OCI-LY1 (cell line): Measurements from ENCODE around the gene STAG3.
"Not testable (repeated sequence)": the region's sequence is repeated elsewhere in the genome, so short reads cannot be mapped to it uniquely, and the experiment has no call there.

Experiments used
- H2AFZ ChIP-seq: fragments of 200-600 bp; sonication (generic), shearing (Covaris generic); 2 replicates; pipeline ENCODE4 v1.6.0; 2014; ENCODE audit warnings: antibody characterized with exemption, mild to moderate bottlenecking, low read length
- H3F3A ChIP-seq: fragments of 200-600 bp; sonication (generic), shearing (Covaris generic); 2 replicates; pipeline ENCODE4 v1.6.0; 2014; ENCODE audit warnings: mild to moderate bottlenecking, antibody characterized with exemption, low read length, moderate library complexity; ENCODE audit not compliant: insufficient read depth
- H3K27ac ChIP-seq: fragments of 200-600 bp; sonication (generic); 2 replicates; pipeline ENCODE4 v1.5.1; 2014; ENCODE audit warnings: low read length, mixed run types, mild to moderate bottlenecking, low read depth; ENCODE audit not compliant: poor library complexity, severe bottlenecking
- H3K27me3 ChIP-seq: fragments of 200-600 bp; sonication (generic); 2 replicates; pipeline ENCODE4 v1.6.0; 2014; ENCODE audit warnings: antibody characterized with exemption, mild to moderate bottlenecking, low read length, moderate library complexity; ENCODE audit not compliant: insufficient read depth
- H3K36me3 ChIP-seq: fragments of 200-600 bp; sonication (generic); 2 replicates; pipeline ENCODE4 v1.6.1; 2014; ENCODE audit warnings: mild to moderate bottlenecking, antibody characterized with exemption, low read length, moderate library complexity, mixed read lengths; ENCODE audit not compliant: insufficient read depth
- H3K4me1 ChIP-seq: fragments of 200-600 bp; sonication (generic); 2 replicates; pipeline ENCODE4 v1.5.1; 2014; ENCODE audit warnings: mild to moderate bottlenecking, low read length, moderate library complexity; ENCODE audit not compliant: insufficient read depth, severe bottlenecking
- H3K4me2 ChIP-seq: fragments of 200-600 bp; sonication (generic), shearing (Covaris generic); 2 replicates; pipeline ENCODE4 v1.6.1; 2014; ENCODE audit warnings: low read length
- H3K4me3 ChIP-seq: fragments of 200-600 bp; sonication (generic); 2 replicates; pipeline ENCODE4 v1.5.1; 2014; ENCODE audit warnings: low read length, low read depth, mild to moderate bottlenecking, mixed read lengths; ENCODE audit not compliant: poor library complexity, severe bottlenecking
- H3K79me2 ChIP-seq: fragments of 200-600 bp; shearing (Covaris generic); 2 replicates; pipeline ENCODE4 v1.6.1; 2016; ENCODE audit warnings: mixed run types, low read length, mixed read lengths; ENCODE audit not compliant: insufficient read depth
- H3K9ac ChIP-seq: fragments of 200-600 bp; sonication (generic), shearing (Covaris generic); 2 replicates; pipeline ENCODE4 v1.6.1; 2014; ENCODE audit warnings: mild to moderate bottlenecking, low read length, mixed read lengths
- H3K9me2 ChIP-seq: fragments of 200-600 bp; sonication (generic), shearing (Covaris generic); 2 replicates; pipeline ENCODE4 v1.6.1; 2014; ENCODE audit warnings: low read depth, mild to moderate bottlenecking, low read length, mixed read lengths
- H3K9me3 ChIP-seq: fragments of 200-600 bp; shearing (Covaris generic); 2 replicates; pipeline ENCODE4 v1.6.1; 2014; ENCODE audit warnings: low read length, mixed read lengths
- H4K20me1 ChIP-seq: fragments of 200-600 bp; sonication (generic), shearing (Covaris generic); 2 replicates; pipeline ENCODE4 v1.6.0; 2016; ENCODE audit warnings: mild to moderate bottlenecking, low read length; ENCODE audit not compliant: insufficient read depth
- EZH2 ChIP-seq: fragments of 200-600 bp; sonication (generic), shearing (Covaris generic); IDR thresholded peaks from 2 replicates; pipeline ENCODE4 v1.8.0; 2017; ENCODE audit warnings: borderline replicate concordance, mixed run types, mild to moderate bottlenecking, antibody characterized with exemption, low read length, moderate library complexity, mixed read lengths
- TF ChIP-seq, protein P1 (sequence below): fragments of 200-600 bp; sonication (generic), shearing (Covaris generic); IDR thresholded peaks from 2 replicates; pipeline ENCODE4 v1.5.1; 2017; ENCODE audit warnings: mild to moderate bottlenecking, antibody characterized with exemption, low read length, moderate library complexity, mixed read lengths

STAG3 gene

DNA sequence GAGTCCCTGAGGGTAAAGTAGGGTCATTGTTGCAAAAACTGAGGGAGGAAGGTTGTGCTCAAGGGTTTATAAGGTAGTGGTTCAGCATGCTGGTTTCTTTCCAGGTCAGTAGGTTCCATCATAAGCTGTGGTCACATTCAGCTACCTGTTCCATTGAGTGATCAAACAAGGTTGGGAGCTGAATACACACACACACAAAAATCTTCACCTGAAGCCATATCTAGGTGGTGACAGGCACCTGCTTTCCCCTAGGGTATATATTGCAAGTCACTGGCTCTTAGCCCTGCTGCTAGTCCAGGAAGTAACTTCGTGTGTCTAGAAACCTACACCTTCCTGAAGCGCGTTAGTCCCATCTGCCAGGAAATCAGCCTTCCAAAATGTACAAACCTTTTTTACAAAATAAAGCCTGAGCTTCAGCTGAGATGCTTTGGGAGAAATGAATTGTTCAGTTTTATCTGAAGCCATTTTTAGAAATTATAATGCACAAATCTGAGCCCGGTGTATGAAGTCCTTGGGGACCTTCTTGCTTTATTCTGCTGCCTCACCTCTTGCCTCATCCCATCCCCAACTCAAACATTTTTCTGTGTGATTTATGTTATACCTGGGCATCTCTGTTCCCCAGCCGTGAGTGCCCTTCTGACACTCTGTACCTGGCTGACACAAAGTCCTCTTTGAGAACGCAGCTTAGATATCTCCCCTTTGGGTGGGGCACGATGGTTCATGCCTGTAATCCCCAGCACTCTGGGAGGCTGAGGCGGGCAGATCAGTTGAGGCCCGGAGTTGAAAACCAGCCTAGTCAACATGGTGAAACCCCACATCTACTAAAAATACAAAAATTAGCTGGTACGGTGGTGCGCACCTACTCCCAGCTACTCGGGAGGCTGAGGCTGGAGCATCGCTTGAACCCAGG lies 39.6 kb upstream of the STAG3 start:
- no peak overlapping the region; the same call in 1 of the 2 replicates for H3K9ac ChIP-seq
- peak overlapping the region; percentile 46 for H3K4me2 ChIP-seq
- no peaks in the 10 kb centered on the region for H3K9me3 ChIP-seq
- no peaks in the 10 kb centered on the region for H3F3A ChIP-seq
- H3K4me1 ChIP-seq = peaks cover 16% of the 10 kb centered on the region
- H3K4me3 ChIP-seq = peak overlapping the region; percentile 7
- H3K27ac ChIP-seq = peak overlapping the region; percentile 8
- H2AFZ ChIP-seq = no peak overlapping the region
- H4K20me1 ChIP-seq = no peaks in the 10 kb centered on the region
- no peaks in the 10 kb centered on the region for H3K9me2 ChIP-seq
- H3K36me3 ChIP-seq = no peaks in the 10 kb centered on the region
- H3K79me2 ChIP-seq = no peaks in the 10 kb centered on the region
- H3K27me3 ChIP-seq = no peaks in the 10 kb centered on the region
- TF ChIP-seq EZH2 = no peak
- TF ChIP-seq, protein P1, sequence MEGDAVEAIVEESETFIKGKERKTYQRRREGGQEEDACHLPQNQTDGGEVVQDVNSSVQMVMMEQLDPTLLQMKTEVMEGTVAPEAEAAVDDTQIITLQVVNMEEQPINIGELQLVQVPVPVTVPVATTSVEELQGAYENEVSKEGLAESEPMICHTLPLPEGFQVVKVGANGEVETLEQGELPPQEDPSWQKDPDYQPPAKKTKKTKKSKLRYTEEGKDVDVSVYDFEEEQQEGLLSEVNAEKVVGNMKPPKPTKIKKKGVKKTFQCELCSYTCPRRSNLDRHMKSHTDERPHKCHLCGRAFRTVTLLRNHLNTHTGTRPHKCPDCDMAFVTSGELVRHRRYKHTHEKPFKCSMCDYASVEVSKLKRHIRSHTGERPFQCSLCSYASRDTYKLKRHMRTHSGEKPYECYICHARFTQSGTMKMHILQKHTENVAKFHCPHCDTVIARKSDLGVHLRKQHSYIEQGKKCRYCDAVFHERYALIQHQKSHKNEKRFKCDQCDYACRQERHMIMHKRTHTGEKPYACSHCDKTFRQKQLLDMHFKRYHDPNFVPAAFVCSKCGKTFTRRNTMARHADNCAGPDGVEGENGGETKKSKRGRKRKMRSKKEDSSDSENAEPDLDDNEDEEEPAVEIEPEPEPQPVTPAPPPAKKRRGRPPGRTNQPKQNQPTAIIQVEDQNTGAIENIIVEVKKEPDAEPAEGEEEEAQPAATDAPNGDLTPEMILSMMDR = no peak

DNA sequence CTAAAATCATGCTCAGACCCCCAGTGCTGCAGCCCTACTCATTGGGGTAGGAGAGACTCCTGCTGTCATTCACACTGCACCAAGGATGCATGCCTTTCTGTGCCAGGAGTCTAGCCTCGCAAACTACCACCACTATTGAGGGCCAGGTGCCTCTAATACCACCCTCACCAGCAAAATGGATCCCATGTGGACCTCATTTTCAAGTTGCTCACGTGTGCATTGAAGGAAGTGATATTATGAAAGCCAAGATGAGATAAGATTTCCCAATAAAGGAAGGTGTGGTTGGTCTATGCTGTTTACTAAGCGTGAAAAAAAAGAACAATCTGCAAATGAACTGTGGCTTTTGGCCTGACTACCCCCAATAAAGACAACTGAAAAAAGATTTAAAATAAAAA lies 36.2 kb upstream of the STAG3 start:
- no peak overlapping the region for H3K9ac ChIP-seq
- no peak overlapping the region for H3K4me2 ChIP-seq
- no peak overlapping the region for H3K4me3 ChIP-seq
- no peak overlapping the region for H3K27ac ChIP-seq
- no peaks in the 10 kb centered on the region for H3F3A ChIP-seq
- no peaks in the 10 kb centered on the region for H3K9me2 ChIP-seq
- no peaks in the 10 kb centered on the region for H3K79me2 ChIP-seq
- no peaks in the 10 kb centered on the region for H3K9me3 ChIP-seq
- H4K20me1 ChIP-seq = no peaks in the 10 kb centered on the region
- H3K27me3 ChIP-seq = no peaks in the 10 kb centered on the region
- H3K4me1 ChIP-seq = peaks cover 16% of the 10 kb centered on the region
- no peaks in the 10 kb centered on the region for H3K36me3 ChIP-seq
- TF ChIP-seq EZH2 = no peak
- TF ChIP-seq, protein P1 = no peak
- no peak overlapping the region for H2AFZ ChIP-seq

DNA sequence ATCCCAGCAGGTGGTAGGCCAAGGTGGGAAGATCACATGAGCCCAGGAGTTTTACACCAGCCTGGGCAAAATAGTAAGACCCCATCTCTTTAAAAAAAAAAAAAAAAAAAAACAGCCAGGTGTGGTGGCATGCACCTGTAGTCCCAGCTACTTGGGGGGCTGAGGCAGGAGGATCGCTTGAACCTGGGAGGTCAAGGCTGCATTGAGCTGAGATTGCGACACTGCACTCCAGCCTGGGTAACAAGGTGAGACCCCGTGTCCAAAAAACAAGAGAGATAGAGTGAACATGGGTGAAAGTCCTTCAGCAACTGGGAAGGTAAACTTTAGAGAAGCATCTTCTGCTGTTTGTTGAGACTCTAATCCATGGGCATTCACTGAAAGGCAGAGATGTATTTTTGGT lies 35.3 kb upstream of the STAG3 start:
- no peaks in the 10 kb centered on the region for H4K20me1 ChIP-seq

DNA sequence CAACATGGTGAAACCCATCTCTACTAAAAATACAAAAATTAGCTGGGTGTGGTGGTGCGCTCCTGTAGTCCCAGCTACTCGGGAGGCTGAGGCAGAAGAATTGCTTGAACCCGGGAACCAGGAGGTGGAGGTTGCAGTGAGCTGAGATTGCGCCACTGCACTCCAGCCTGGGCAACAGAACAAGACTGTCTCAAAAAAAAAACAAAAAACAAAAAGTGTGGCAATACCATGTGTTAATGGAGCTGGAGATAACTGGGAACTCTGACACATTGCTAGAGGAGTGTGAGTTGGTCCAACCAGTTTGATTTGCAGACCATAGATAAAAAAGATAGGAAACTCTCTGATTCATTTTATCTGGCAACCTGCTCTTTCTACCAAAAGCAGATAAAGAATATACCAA lies 31.4 kb upstream of the STAG3 start:
- H3K79me2 ChIP-seq = peaks cover 11% of the 10 kb centered on the region
- not testable (repeated sequence) for H3F3A ChIP-seq

More for the DNA sequence above, 35.3 kb upstream of the STAG3 start:
- Histone ChIP-seq H3K4me3 (no peak overlapping the region), H3K4me1 (peaks cover 15% of the 10 kb centered on the region), H3K9me2 (no peaks in the 10 kb centered on the region), H3K27me3 (no peaks in the 10 kb centered on the region), H3K27ac (no peak overlapping the region), H3K9ac (no peak overlapping the region), H2AFZ (no peak overlapping the region), H3K4me2 (no peak overlapping the region), H3F3A (no peaks in the 10 kb centered on the region), H3K9me3 (no peaks in the 10 kb centered on the region), H3K79me2 (no peaks in the 10 kb centered on the region), H3K36me3 (no peaks in the 10 kb centered on the region)
- no peak for TF ChIP-seq EZH2
- TF ChIP-seq, protein P1 = no peak

More for the DNA sequence above, 31.4 kb upstream of the STAG3 start:
- H3K9me3 ChIP-seq, H3K9ac ChIP-seq, H3K36me3 ChIP-seq, H3K9me2 ChIP-seq, H2AFZ ChIP-seq, H3K27ac ChIP-seq, H3K4me2 ChIP-seq, H3K27me3 ChIP-seq, H4K20me1 ChIP-seq, H3K4me3 ChIP-seq: not testable (repeated sequence)
- peaks cover 23% of the 10 kb centered on the region for H3K4me1 ChIP-seq
